Hematopoietic multipotent progenitor cell treated with erythropoietin and hydrocortisone succinate and interleukin-3 and kit ligand, for 6 days (in vitro differentiated cells): ENCODE measurements around the gene MRPL43.
A peak's percentile ranks its signal among the peaks of the same experiment; 100 is the strongest.
"Not testable (repeated sequence)": the region's sequence is repeated elsewhere in the genome, so short reads cannot be mapped to it uniquely, and the experiment has no call there.

Source experiments
- DNase-seq: peaks from one replicate; pipeline ENCODE4 v3.0.0-alpha.2; 2015

Gene MRPL43

GRCh38 chr10:100986952-100987684 is at the start of gene MRPL43, which contains the start of gene TWNK:
Gene MRPL43, minus strand, starts transcription at chr10:100987497. Its CDS starts 54 bp downstream, at chr10:100987443.
Gene TWNK, plus strand, starts transcription at chr10:100987543. Its CDS starts 668 bp downstream, at chr10:100988211.
- DNase-seq = peak; percentile 94

- DNase-seq = no peak
Observed at GRCh38 chr10:101036726-101037125, 49.4 kb upstream of the MRPL43 start.

- no peak for DNase-seq
Observed at GRCh38 chr10:101035916-101036702, 48.8 kb upstream of the MRPL43 start.

GRCh38 chr10:101035314-101035713 is 48.0 kb upstream of the MRPL43 start:
- no peak for DNase-seq

DNA sequence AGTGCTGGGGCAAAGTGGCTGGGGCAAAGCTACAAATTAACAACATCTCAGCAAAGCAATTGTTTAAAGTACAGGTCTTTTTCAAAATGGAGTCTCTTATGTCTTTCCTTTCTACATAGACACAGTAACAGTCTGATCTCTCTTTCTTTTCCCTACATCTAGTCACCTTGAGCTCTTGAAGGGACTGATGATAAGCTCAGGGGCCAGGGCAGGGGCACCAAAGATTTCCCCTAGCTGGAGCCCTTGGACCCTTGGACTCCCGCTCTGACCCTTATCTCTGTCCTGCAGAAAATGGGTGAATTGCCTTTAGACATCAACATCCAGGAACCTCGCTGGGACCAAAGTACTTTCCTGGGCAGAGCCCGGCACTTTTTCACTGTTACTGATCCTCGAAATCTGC is 47.1 kb upstream of the MRPL43 start:
- DNase-seq = not testable (repeated sequence)

DNA sequence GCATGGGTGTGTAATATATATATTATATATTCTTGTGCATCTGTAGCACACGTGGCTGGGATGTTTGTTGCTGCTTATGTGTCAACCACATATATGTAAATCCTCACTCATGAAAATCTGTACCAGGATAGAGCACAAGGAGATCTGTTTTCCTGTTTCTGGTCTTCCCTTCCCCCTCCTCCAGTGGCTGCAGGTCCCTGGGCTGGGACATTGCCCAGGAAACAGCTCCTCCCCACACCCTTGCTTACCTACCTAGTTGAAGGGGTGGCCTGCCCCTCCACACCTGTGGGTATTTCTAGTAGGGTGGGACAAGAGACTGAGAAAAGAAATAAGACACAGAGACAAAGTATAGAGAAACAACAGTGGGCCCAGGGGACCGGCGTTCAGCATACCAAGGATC is 46.0 kb upstream of the MRPL43 start:
- DNase-seq = no peak

GRCh38 chr10:101032637-101033224 is 45.4 kb upstream of the MRPL43 start:
- DNase-seq = peak; percentile 81

GRCh38 chr10:101031796-101032636 is 44.7 kb upstream of the MRPL43 start:
- DNase-seq = peak; percentile 72

- DNase-seq = peak; percentile 94
Observed at GRCh38 chr10:101031128-101031795, 44.0 kb upstream of the MRPL43 start, which contains the start of the genes PDZD7 and SFXN3. Gene PDZD7, minus strand, starts transcription at chr10:101031129. Its CDS starts 910 bp downstream, at chr10:101030219. Gene SFXN3, plus strand, starts transcription at chr10:101031234. Its CDS starts 3,461 bp downstream, at chr10:101034695.

DNA sequence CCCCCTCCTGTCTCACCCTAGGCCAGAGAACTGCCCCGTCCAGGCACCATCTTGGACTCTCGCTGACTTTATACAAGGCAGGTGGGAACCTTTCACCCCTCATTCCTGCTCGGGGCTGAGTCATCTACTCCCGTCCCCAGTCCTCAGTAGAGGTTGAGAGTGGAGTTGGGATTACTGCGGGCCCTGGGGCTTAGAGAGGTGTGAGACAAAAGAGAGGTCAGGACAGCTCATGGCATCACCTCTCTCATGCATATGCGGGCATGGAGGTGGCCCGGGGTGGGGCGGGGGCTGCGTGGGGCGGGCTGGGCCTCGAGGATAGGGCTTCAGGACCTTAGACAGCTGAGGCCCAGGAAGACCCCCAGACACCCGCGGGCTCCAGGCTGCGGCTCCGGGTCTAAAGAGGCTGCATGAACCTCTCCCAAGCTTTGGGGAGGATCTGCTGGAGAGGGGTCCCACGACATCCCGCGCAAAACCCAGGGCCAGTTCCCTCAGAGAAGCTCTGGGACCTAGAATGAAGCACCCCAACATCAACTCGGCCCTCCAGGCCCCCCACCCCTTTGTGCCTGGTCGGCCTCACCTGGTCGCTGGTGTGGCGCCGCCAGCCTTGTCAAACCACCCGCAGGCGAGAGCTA is 43.3 kb upstream of the MRPL43 start:
- no peak for DNase-seq

GRCh38 chr10:101029520-101030295 is 42.4 kb upstream of the MRPL43 start:
- DNase-seq = no peak

DNA sequence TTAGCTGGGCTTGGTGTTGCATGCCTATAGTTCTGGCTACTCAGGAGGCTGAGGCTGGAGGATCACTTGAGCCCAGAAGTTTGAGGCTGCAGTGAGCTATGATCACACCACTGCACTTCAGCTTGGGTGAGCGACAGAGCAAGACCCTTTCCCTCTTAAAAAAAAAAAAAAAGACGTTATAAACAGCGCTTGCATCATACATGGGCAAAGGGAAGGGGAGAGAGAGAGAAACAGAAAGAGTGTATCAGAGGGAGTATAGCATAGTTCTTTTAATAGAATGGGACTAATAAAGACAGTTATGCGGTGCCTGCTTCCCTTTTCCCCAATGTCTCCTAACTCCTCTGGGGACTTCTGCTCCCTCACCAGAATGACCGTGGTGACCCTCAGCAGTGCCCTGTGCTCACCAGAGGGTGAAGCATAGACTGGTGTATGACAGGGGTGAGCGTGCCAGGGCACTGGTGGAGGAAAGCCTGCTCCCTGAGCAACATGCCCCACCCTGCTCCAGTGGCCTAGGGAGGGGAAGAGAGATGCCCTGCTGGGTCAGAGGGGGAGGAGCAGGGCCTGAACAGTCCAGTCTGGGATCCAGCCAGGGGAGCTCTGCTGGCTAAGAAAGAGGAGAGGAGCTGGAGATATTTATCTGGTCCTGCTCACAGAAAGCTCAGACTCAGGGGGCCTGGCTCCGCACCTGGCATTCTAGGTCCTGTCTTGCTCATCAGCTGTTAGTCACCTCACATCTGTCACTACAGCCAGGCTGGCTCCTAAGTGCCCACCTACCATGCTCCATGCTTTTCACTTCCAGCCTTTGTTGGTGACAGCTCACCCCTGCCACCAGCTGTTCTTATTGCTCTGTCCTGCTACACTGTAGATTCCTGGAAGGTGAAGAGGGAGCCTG is 41.4 kb upstream of the MRPL43 start:
- no peak for DNase-seq

- no peak for DNase-seq
Observed at GRCh38 chr10:101027106-101027720, 39.9 kb upstream of the MRPL43 start.

DNA sequence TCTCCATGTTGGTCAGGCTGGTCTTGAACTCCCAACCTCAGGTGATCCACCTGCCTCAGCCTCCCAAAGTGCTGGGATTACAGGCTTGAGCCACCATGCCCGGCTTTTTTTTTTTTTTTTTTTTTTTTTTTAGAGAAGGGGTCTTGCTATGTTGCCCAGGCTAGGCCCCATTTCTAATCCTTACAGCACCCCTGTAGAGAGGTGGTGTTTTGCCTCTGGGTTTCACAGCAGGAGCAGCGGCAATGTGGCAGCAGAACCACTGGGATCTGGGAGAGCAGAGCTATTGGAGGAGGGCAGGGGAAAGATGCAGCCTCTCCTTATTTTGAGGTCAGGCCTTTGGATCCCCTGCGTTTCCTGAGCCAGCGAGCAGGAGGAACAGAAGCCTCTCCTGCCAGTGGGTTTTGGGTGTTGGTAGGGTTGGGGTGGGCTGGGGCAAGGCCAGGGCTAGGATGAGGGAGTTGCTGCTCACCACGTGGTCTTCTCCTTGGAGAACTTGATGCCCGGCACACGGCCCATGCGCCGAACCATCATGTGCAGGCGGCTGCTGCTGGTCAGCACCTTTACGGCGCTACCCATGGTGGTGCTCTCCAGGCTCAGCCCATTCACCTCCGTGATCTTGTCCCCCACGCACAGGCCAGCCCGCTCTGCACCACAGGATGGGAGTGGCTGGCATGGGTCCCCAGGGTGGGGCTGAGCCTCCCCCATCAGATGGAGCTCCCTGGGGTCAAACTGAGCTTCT is 35.8 kb upstream of the MRPL43 start:
- DNase-seq = no peak

DNA sequence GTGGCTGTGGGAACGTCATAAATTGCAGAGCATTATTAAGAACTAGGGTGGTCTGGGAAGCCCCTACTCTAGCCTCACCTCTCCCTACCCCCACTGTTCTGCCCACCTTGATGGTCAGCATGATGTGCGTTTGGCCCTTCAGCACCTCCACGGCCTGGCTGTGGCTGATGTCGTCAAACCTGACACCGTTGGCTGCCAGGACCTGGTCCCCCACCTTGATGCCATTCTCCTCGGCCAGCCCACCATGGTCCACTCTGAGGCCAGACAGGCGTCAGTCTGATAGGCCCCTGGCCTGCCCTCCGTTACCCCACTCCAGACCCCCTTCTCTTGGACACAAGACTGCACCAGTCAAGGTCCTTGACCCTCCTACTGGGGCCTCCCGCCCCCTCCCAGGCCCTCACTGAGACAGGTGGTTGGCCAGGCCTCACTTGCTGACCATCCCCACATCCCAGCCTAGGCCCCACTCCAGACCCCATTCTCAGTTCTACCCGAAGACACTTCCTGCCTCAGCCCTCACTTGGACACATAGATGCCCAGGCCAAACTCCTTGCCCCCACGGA is 34.5 kb upstream of the MRPL43 start:
- DNase-seq = no peak

DNA sequence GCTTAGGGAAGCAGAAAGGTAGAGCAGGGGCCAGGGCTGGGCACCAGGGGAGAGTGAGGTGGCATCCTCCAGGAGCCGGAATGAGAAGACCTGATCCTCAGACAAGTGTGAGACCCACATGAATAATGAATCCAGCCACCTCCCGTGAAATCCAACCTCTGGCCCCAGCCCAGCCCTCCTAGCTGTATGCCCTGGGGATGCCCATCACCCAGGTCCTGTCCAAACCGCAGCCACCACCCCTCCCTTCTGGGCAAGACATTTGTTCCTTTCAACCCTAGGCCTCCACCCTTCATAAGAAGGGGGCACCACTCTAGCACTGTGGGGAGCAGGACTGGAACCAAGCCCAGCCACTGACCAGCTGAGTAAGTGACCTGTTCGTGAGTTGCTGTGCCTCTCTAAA is 33.9 kb upstream of the MRPL43 start:
- no peak for DNase-seq

DNA sequence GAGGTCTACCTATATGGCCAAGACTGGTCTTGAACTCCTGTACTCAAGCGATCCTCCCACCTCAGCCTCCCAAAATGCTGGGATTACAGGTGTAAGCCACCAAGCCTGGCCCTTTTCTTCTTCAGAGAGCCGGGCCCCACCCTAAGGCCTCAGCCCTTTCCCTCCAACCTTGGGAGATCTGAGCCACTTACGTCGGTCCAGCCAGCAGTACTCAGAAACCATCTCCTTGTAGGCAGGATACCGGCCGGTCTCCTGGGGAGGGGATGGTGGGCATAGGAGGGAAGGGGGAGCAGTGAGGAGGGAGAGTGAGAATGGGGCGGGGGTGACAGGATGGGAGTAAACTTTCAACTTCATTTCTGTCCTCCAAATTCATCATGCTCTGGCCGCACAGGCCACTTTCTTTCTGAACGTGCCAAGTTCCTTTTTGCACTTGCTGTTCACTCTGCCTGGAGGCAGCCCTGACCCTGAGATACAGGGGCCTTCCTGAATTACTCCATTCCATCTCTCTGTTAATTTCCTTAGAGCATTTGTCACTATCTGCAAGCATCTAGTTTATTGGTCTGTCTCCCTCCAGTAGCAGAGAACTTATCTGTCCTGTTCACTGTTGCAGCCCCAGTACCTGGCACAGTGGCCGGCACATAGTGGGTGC is 33.3 kb upstream of the MRPL43 start:
- DNase-seq = no peak

DNA sequence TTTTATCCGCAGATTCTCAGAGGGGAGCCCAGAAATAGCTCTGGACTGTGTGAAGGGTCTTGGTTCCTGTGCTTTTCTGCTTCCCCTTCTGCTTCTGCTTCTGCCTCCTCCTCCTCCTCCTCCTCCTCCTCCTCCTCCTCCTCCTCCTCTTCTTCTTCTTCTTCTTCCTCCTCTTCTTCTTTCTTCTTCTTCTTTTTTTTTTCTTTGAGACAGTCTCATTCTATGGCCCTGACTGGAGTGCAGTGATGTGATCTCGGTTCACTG is 32.1 kb upstream of the MRPL43 start:
- no peak for DNase-seq
